Measurements from ENCODE around the gene ZC2HC1B.

- TF ChIP-seq CTCF (IDR thresholded peaks at IDR 0.05; ENCODE audit: insufficient read depth, low read length) (no peak), POLR2AphosphoS5 (IDR thresholded peaks at IDR 0.05; ENCODE audit: low read depth) (no peak), GABPA (IDR thresholded peaks at IDR 0.05; ENCODE audit: low read depth) (no peak), REST (IDR thresholded peaks at IDR 0.05; ENCODE audit: insufficient replicate concordance, low read depth) (no peak)
These were observed 35.7 kb upstream of the ZC2HC1B start for GRCh38 chr6:143828572-143828971.
